ENCODE data around the gene NOD1. TPM values are rescaled to one million over a fixed set of nuclear protein-coding genes. Genes with fewer than 3 reads are reported as not detected.

NOD1 gene
- total RNA-seq, 1 donor from 2014 or later: 9.5 TPM

DNA sequence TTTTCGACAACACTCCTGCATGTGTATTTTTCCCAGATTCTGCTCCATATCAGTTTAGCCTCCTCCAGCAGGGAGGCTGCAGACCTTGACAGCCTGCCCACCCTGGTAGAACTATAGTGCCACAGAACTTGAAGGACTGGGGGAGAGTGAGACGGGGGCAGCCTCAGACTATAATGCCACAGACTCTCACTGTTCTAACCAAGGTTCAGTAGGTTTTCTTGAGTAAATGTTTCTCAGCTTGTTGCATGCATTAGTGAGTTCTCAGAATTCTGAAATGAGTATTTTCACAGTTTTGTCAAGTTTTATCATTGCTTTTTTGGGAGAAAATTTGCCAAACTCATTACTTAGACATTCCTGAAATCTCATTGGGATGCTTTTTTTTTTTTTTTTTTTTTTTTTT is 98.3 kb downstream of the NOD1 start:
- H3K4me3 Mint-ChIP-seq: no peak overlapping the region
- no peak for DNase-seq (ENCODE audit: low spot score in 2 of 2, unreplicated experiment in 2 of 2)
- TF ChIP-seq, protein P1, sequence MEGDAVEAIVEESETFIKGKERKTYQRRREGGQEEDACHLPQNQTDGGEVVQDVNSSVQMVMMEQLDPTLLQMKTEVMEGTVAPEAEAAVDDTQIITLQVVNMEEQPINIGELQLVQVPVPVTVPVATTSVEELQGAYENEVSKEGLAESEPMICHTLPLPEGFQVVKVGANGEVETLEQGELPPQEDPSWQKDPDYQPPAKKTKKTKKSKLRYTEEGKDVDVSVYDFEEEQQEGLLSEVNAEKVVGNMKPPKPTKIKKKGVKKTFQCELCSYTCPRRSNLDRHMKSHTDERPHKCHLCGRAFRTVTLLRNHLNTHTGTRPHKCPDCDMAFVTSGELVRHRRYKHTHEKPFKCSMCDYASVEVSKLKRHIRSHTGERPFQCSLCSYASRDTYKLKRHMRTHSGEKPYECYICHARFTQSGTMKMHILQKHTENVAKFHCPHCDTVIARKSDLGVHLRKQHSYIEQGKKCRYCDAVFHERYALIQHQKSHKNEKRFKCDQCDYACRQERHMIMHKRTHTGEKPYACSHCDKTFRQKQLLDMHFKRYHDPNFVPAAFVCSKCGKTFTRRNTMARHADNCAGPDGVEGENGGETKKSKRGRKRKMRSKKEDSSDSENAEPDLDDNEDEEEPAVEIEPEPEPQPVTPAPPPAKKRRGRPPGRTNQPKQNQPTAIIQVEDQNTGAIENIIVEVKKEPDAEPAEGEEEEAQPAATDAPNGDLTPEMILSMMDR (IDR thresholded peaks at IDR 0.05; ENCODE audit: unreplicated experiment): no peak
- peaks cover 18% of the 10 kb centered on the region for H3K36me3 Mint-ChIP-seq
- peaks cover 25% of the 10 kb centered on the region for H3K9me3 Mint-ChIP-seq
- H3K27me3 Mint-ChIP-seq (ENCODE audit: low read depth): no peaks in the 10 kb centered on the region
- H3K4me1 Mint-ChIP-seq: no peaks in the 10 kb centered on the region
- no peak overlapping the region for H3K27ac Mint-ChIP-seq

DNA sequence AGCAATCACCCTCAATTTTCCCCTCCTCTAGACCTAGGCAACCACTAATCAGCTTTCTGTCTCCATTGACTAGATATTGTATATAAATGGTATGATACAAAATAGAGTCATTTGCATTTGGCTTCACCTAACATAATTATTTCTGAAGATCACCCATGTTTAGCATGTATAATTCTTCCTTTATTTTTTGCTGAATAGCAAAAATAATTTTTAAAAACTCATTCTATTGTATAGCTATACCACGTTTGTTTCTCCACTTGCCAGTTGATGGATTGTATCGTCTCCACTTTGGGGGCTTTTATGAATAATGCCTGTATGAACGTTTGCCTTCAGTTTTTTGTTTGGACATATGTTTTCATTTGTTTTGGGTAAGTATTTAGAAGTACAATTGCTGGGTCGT is 98.8 kb downstream of the NOD1 start:
- TF ChIP-seq, protein P1 (IDR thresholded peaks at IDR 0.05; ENCODE audit: unreplicated experiment): no peak
- Mint-ChIP-seq H3K9me3 (peaks cover 25% of the 10 kb centered on the region), H3K27me3 (ENCODE audit: low read depth) (no peaks in the 10 kb centered on the region), H3K4me3 (no peak overlapping the region), H3K27ac (no peak overlapping the region), H3K4me1 (no peaks in the 10 kb centered on the region), H3K36me3 (peaks cover 18% of the 10 kb centered on the region)
- DNase-seq (ENCODE audit: low spot score in 2 of 2, unreplicated experiment in 2 of 2): no peak

DNA sequence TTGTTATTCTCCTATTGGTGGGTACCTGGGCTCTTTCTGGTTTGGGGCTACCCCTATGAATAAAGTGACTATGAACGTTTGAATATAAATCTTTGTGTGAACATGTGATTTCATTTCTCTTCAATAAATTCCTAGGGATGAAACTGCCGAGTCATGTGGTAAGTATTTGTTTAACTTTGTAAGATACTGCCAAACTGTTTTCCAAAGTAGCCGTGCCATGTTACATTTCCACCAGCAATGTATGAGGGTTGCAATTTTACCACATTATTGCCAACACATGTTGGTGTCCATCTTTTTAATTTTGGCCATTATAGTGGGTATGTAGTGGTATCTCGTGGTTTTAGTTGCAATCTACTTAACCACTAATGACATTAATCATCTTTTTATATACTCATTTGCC is 99.5 kb downstream of the NOD1 start:
- TF ChIP-seq, protein P1 (IDR thresholded peaks at IDR 0.05; ENCODE audit: unreplicated experiment): no peak
- Mint-ChIP-seq H3K27ac (no peak overlapping the region), H3K36me3 (peaks cover 18% of the 10 kb centered on the region), H3K4me1 (no peaks in the 10 kb centered on the region), H3K27me3 (ENCODE audit: low read depth) (no peaks in the 10 kb centered on the region), H3K9me3 (peaks cover 19% of the 10 kb centered on the region), H3K4me3 (no peak overlapping the region)
- DNase-seq (ENCODE audit: low spot score in 2 of 2, unreplicated experiment in 2 of 2): no peak

DNA sequence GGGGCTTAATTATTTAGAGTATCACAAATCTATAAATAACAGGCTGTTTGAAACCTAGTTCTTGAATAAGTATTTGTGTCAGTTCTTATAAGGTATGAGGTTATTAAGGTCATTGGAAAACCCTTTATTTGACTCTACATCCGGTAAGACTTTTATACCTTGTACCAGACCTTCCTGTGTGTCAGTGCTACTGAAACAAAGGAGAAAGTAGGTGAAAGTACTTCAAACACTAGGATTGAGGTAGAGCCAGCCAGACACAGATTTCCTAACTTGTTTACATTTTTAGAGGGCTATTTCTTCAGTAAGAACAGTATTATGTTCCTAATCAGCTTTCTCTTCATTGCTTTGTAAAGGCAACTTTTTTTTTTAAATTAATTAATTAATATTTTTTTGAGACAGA is 100.3 kb downstream of the NOD1 start:
- no peak overlapping the region for H3K27ac Mint-ChIP-seq
- no peaks in the 10 kb centered on the region for H3K27me3 Mint-ChIP-seq (ENCODE audit: low read depth)
- H3K4me3 Mint-ChIP-seq: no peak overlapping the region
- no peak for DNase-seq (ENCODE audit: low spot score in 2 of 2, unreplicated experiment in 2 of 2)
- H3K36me3 Mint-ChIP-seq: peaks cover 16% of the 10 kb centered on the region
- TF ChIP-seq, protein P1 (IDR thresholded peaks at IDR 0.05; ENCODE audit: unreplicated experiment): no peak
- H3K4me1 Mint-ChIP-seq: no peaks in the 10 kb centered on the region
- H3K9me3 Mint-ChIP-seq: peaks cover 11% of the 10 kb centered on the region

Other genes with a start within 250 kb of the NOD1 start
- gene ZNRF2, start 194.2 kb downstream of the NOD1 start, total RNA-seq: 11.6 to 12.5 TPM (median 12.1 TPM) in 3 replicates
- gene GGCT, start 26.0 kb upstream of the NOD1 start, total RNA-seq: 36.5 to 37.5 TPM (median 36.6 TPM) in 3 replicates
- 87.5 to 92.2 TPM (median 90.3 TPM) in 3 replicates for gene GARS1, start 116.1 kb upstream of the NOD1 start, total RNA-seq
- gene CRHR2, start 203.7 kb upstream of the NOD1 start, total RNA-seq: not detected in 3 replicates

Data from mesothelial cell of epicardium (in vitro differentiated cells).